ENCODE data around the gene PRKAR1B.

DNA sequence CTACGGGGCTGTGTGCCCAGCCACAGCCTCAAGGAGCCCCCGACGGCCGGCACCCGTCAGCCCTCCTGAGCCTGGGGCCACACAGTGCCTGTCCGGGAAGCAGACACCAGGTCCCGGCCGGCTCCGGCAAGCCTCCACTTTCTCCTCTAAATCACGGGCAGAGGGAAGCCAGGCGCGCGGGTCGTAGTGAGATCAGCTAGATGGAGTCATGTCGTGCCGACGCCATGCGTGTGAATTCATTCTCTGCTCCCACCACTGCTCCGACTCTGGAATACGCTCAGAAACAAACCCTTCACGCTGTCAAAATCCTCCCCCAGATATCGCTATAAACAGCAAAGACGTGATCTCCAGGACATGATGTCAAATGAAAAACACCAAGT is 94.3 kb downstream of the PRKAR1B start:
- no peak for TF ChIP-seq POLR2A (IDR thresholded peaks at IDR 0.05)
- TF ChIP-seq, protein P1, sequence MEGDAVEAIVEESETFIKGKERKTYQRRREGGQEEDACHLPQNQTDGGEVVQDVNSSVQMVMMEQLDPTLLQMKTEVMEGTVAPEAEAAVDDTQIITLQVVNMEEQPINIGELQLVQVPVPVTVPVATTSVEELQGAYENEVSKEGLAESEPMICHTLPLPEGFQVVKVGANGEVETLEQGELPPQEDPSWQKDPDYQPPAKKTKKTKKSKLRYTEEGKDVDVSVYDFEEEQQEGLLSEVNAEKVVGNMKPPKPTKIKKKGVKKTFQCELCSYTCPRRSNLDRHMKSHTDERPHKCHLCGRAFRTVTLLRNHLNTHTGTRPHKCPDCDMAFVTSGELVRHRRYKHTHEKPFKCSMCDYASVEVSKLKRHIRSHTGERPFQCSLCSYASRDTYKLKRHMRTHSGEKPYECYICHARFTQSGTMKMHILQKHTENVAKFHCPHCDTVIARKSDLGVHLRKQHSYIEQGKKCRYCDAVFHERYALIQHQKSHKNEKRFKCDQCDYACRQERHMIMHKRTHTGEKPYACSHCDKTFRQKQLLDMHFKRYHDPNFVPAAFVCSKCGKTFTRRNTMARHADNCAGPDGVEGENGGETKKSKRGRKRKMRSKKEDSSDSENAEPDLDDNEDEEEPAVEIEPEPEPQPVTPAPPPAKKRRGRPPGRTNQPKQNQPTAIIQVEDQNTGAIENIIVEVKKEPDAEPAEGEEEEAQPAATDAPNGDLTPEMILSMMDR (IDR thresholded peaks at IDR 0.05), result no peak

Data from thyroid gland (tissue), 4 donors.